HepG2 (cell line): ENCODE measurements around the gene SPAG9. TPM values are rescaled to one million over a fixed set of nuclear protein-coding genes. Genes with fewer than 3 reads are reported as not detected.
A peak's percentile ranks its signal among the peaks of the same experiment; 100 is the strongest.

Experiments
- BCL6 ChIP-seq: IDR thresholded peaks from 2 replicates; pipeline ENCODE4 v1.6.1; 2016; ENCODE audit warnings: missing genetic modification reagents, missing compliant biosample characterization
- BHLHE40 ChIP-seq: IDR thresholded peaks from 2 replicates; pipeline ENCODE4 v1.6.1; 2011; ENCODE audit warnings: low read length, improper control_type of control experiment
- BRCA1 ChIP-seq: sonication (generic); formaldehyde crosslinking; IDR thresholded peaks from 2 replicates; pipeline ENCODE4 v1.4.0; 2020; ENCODE audit warnings: missing genetic modification reagents
- CREBL2 ChIP-seq: sonication (generic); formaldehyde crosslinking; IDR thresholded peaks from 2 replicates; pipeline ENCODE4 v1.8.1; 2023; ENCODE audit warnings: missing genetic modification reagents, mild to moderate bottlenecking, borderline replicate concordance
- DBP ChIP-seq: sonication (generic); formaldehyde crosslinking; IDR thresholded peaks from 2 replicates; pipeline ENCODE4 v1.4.0; 2020; ENCODE audit warnings: missing genetic modification reagents; ENCODE audit errors: not compliant biosample characterization
- HNF1B ChIP-seq: sonication (generic); formaldehyde crosslinking; IDR thresholded peaks from 2 replicates; pipeline ENCODE4 v1.5.1; 2020; ENCODE audit warnings: mild to moderate bottlenecking, moderate library complexity, missing genetic modification reagents
- RFX1 ChIP-seq: fragments of 450-650 bp; IDR thresholded peaks from 2 replicates; pipeline ENCODE4 v1.6.1; 2017
- SOX13 ChIP-seq, 3 experiments: fragments of 450-650 bp in 1 of 3; sonication (generic) in 1 of 3; formaldehyde crosslinking in 1 of 3; IDR thresholded peaks in 2 of 3; conservative IDR thresholded peaks in 1 of 3; 2 replicates each; pipeline versions ENCODE4 v1.5.0 to v1.6.1; 2016 to 2020; ENCODE audit warnings: antibody characterized with exemption in 1 of 3, mild to moderate bottlenecking in 1 of 3, missing compliant biosample characterization in 1 of 3, missing genetic modification reagents in 1 of 3, moderate library complexity in 1 of 3
- STAT5B ChIP-seq: sonication (generic); formaldehyde crosslinking; IDR thresholded peaks from 2 replicates; pipeline ENCODE4 v1.4.0; 2020; ENCODE audit warnings: missing genetic modification reagents
- YY1 ChIP-seq: IDR thresholded peaks from 2 replicates; pipeline ENCODE4 v1.6.1; 2011; ENCODE audit warnings: low read length, low read depth, moderate library complexity, mild to moderate bottlenecking; ENCODE audit not compliant: insufficient read depth, insufficient replicate concordance
- ZBTB7A ChIP-seq: sonication (generic); formaldehyde crosslinking; IDR thresholded peaks from 2 replicates; pipeline ENCODE4 v1.8.0; 2022; ENCODE audit warnings: mild to moderate bottlenecking, missing genetic modification reagents
- ZBTB8A ChIP-seq: sonication (generic); formaldehyde crosslinking; IDR thresholded peaks from 2 replicates; pipeline ENCODE4 v1.4.0; 2020; ENCODE audit warnings: mild to moderate bottlenecking, low read depth, missing genetic modification reagents, borderline replicate concordance
- ZMYM2 ChIP-seq: sonication (generic); formaldehyde crosslinking; IDR thresholded peaks from 2 replicates; pipeline ENCODE4 v1.8.0; 2022; ENCODE audit warnings: mild to moderate bottlenecking, missing genetic modification reagents
- ZNF337 ChIP-seq: sonication (generic); formaldehyde crosslinking; IDR thresholded peaks from 2 replicates; pipeline ENCODE4 v1.5.1; 2020; ENCODE audit warnings: missing genetic modification reagents, low read depth, mild to moderate bottlenecking, borderline replicate concordance
- ZNF501 ChIP-seq: sonication (generic); formaldehyde crosslinking; IDR thresholded peaks from 2 replicates; pipeline ENCODE4 v1.5.1; 2020; ENCODE audit warnings: mild to moderate bottlenecking, moderate library complexity, missing genetic modification reagents
- ZNF781 ChIP-seq: sonication (generic); formaldehyde crosslinking; IDR thresholded peaks from 2 replicates; pipeline ENCODE4 v1.5.1; 2020; ENCODE audit warnings: borderline replicate concordance, mild to moderate bottlenecking, missing genetic modification reagents; ENCODE audit errors: not compliant biosample characterization
- ZSCAN12 ChIP-seq: sonication (generic); formaldehyde crosslinking; IDR thresholded peaks from 2 replicates; pipeline ENCODE4 v1.9.0; 2021; ENCODE audit warnings: mild to moderate bottlenecking, missing genetic modification reagents
- polyA plus RNA-seq, 8 experiments: library from polyadenylated mRNA; depleted of rRNA in 3 of 8; stranded (reverse) in 7 of 8; unstranded in 1 of 8; fragments of >200 nt; fragmentation: Illumina TruSeq in 4 of 8; extraction: Trizol in 4 of 8; gene quantifications; 2 replicates each; pipeline versions ENCODE4 v1.2.1 to v1.2.3, GENCODE V29; 2011 to 2016; ENCODE audit warnings: low read depth in 4 of 8, missing spikeins in 1 of 8, mixed read lengths in 1 of 8; ENCODE audit not compliant: insufficient read depth in 1 of 8
- total RNA-seq, 5 experiments: library from RNA; depleted of rRNA; stranded (reverse); fragments of >200 nt; fragmentation: Illumina TruSeq; extraction: Trizol; gene quantifications; 2 replicates each; pipeline ENCODE4 v1.2.3, GENCODE V29; 2016; ENCODE audit warnings: low read depth in 1 of 5

Gene SPAG9
- total and polyA plus RNA-seq, 2 of the 13 experiments (the other 11 are each of a cell fraction or from before 2014, with no cell fraction given) = 43.2 to 78.6 TPM

DNA sequence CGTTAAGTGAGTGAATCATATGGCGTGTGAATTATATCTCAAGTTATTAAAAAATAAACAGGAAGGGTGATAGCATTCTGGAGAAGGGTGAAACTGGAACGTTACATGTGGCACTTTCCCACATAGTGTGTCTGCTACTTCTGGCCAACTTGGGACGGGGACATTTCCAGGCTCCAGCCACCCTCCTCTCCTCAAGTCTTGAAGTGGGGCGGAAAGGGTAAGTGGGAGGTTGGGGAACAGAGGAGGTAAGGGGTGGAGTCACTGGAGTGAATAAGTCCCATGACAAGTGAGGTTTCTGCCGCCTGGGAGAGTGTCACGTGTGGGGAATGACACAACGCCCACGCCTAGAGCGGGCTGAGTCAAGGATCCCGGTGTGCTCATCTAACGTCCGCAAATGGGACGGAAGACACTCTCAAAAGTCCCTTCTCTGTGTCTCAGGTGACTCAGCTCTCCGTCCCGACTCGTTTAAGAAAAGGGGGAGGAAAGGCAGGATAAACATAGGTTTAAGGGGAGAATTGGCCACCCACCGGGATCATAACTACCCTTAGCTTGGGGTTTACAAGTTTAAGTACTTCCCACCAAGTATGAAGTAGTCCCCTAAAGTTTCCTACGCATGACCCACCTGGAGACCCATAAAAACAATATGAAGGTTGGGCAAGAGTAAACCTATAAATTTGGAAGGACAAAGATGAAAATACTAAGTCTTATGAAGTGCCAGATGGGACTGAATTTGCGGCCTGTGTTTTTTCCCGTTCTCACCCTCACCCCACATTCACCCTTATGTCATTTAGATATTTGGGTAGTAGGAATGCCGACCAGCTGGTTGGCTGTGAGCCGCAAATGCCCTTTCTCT lies 1.2 kb upstream of the SPAG9 start (continued):
- peak; percentile 63; the same call in 1 of the 2 replicates for TF ChIP-seq HNF1B (CRISPR knock-in tag)
- TF ChIP-seq RFX1 = no peak
- no peak for TF ChIP-seq BRCA1 (CRISPR knock-in tag)
- TF ChIP-seq ZMYM2 (CRISPR knock-in tag) = peak; percentile 61; the same call in 1 of the 2 replicates
- 0 out of 2 replicates have a peak, but pooled peaks have one; percentile 14 for TF ChIP-seq CREBL2 (CRISPR knock-in tag)
- TF ChIP-seq SOX13 (IDR thresholded peaks at IDR 0.05) = no peak
- TF ChIP-seq SOX13 (CRISPR knock-in tag; conservative IDR thresholded peaks at IDR 0.05 in 1 of 2, IDR thresholded peaks at IDR 0.05 in 1 of 2) = peak in 1 of 2 experiments; percentile 72; a peak in 2 of 4 replicates
- TF ChIP-seq ZBTB7A (CRISPR knock-in tag) = no peak
- TF ChIP-seq STAT5B (CRISPR knock-in tag) = no peak
- TF ChIP-seq DBP = no peak
- no peak for TF ChIP-seq ZSCAN12
- TF ChIP-seq ZNF781 (CRISPR knock-in tag) = no peak
- TF ChIP-seq ZNF337 (CRISPR knock-in tag) = no peak
- no peak for TF ChIP-seq BCL6 (CRISPR knock-in tag)
- no peak for TF ChIP-seq ZBTB8A (CRISPR knock-in tag)
- no peak for TF ChIP-seq YY1
- TF ChIP-seq ZNF501 (CRISPR knock-in tag) = no peak
- peak; percentile 97 for TF ChIP-seq BHLHE40
